Loucy (cell line): ENCODE measurements around the gene SLC4A1.

Source experiments
- CTCF ChIP-seq: fragments of 200-600 bp; sonication (generic); conservative IDR thresholded peaks from 2 replicates; pipeline ENCODE4 v1.5.1; 2014; ENCODE audit warnings: mild to moderate bottlenecking, antibody characterized with exemption, low read length
- EZH2phosphoT487 ChIP-seq: fragments of 200-600 bp; IDR thresholded peaks from 2 replicates; pipeline ENCODE4 v1.6.1; 2018; ENCODE audit warnings: antibody characterized with exemption, mild to moderate bottlenecking, moderate library complexity, borderline replicate concordance

DNA sequence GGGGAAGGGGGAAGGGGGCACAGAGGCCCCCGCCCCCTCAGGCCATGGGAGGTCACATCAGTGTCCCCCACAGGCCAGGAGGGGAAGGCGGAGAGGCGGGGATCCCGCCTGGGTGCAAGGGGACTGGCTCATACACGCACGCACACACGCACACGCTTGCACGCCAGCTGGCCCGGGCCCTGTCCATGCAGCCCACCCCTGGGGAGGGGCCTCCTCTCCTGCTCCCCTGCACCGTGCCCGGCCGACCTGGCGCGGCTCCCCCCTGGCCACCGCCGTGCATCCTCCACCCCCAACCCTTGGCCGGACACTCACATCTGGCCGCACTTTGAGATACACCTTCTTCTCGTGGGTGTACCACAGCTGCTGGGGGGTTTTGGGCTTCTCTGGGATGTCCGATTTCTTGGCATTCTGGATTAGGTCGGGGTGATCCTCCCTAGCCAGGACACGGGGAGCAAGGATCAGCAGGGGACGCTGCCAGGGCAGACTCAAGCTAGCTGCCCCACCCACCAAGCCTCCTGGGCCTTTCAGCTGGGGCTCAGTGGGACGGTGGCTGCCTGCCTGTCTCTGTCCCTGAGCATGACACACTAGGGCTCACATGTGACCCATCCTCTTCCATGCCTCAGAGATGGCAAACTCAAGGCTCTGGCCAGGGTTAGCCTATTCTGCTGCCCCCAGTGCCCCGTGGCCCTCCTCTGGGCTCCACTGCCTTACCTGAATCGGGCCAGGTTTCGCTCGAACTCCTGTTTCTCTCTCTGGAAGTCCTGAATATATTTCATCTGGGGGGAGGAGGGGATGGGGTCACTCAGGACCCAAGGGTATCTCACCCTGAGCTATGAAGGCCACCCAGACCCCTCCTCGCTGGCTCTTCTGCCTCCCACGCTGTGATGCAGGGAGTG lies 55.2 kb downstream of the SLC4A1 start:
- TF ChIP-seq CTCF, result no peak
- no peak for TF ChIP-seq EZH2phosphoT487
